ENCODE data around the gene SUGT1.

GRCh38 chr13:52723181-52723580 lies 70.5 kb downstream of the SUGT1 start:
- no peak for TF ChIP-seq CTCF (IDR thresholded peaks at IDR 0.05)
- no peak for TF ChIP-seq POLR2AphosphoS5 (IDR thresholded peaks at IDR 0.05; ENCODE audit: low read depth, low read length)
- no peak for TF ChIP-seq REST (IDR thresholded peaks at IDR 0.05; ENCODE audit: insufficient read depth in 1 of 2, low read depth in 2 of 2, low read length in 1 of 2)
